GM08714 (cell line): ENCODE results near the gene PEX14.
"Not testable (repeated sequence)": the region's sequence is repeated elsewhere in the genome, so short reads cannot be mapped to it uniquely, and the experiment has no call there.

ENCODE experiments used
- H3K4me3 ChIP-seq: fragments of 200-500 bp; sonication (Bioruptor generic); 2 replicates; pipeline ENCODE4 v1.5.1; 2014; ENCODE audit warnings: mild to moderate bottlenecking, low read length, inconsistent platforms
- ZNF274 ChIP-seq: IDR thresholded peaks from 2 replicates; pipeline ENCODE4 v1.6.1; 2012; ENCODE audit warnings: mild to moderate bottlenecking, low read depth, low read length

Gene PEX14

GRCh38 chr1:10440794-10441193, 34.0 kb upstream of the PEX14 start:
- TF ChIP-seq ZNF274, result no peak
- H3K4me3 ChIP-seq, result no peak overlapping the region

- no peak overlapping the region for H3K4me3 ChIP-seq
- TF ChIP-seq ZNF274, result no peak
These were observed 30.5 kb upstream of the PEX14 start for GRCh38 chr1:10444248-10444647.

GRCh38 chr1:10444795-10445397, 29.9 kb upstream of the PEX14 start:
- no peak overlapping the region for H3K4me3 ChIP-seq
- no peak for TF ChIP-seq ZNF274

GRCh38 chr1:10446790-10447422, 27.8 kb upstream of the PEX14 start:
- no peak for TF ChIP-seq ZNF274
- H3K4me3 ChIP-seq, result no peak overlapping the region

GRCh38 chr1:10449751-10450150, 25.0 kb upstream of the PEX14 start, which contains the start of gene CORT:
CORT (plus strand) TSS chr1:10450031; CDS start chr1:10450224, 193 bp downstream.
- no peak for TF ChIP-seq ZNF274
- H3K4me3 ChIP-seq, result no peak within 1 kb of the TSS

GRCh38 chr1:10450156-10450814, 24.5 kb upstream of the PEX14 start:
- no peak overlapping the region for H3K4me3 ChIP-seq
- no peak for TF ChIP-seq ZNF274

- H3K4me3 ChIP-seq, result no peak overlapping the region
- TF ChIP-seq ZNF274, result no peak
These were observed 23.9 kb upstream of the PEX14 start for GRCh38 chr1:10450836-10451235.

GRCh38 chr1:10451287-10451686, 23.5 kb upstream of the PEX14 start:
- no peak overlapping the region for H3K4me3 ChIP-seq
- TF ChIP-seq ZNF274, result no peak

- no peak overlapping the region for H3K4me3 ChIP-seq
- no peak for TF ChIP-seq ZNF274
These were observed 18.7 kb upstream of the PEX14 start for GRCh38 chr1:10456048-10456447.

GRCh38 chr1:10456661-10457060, 18.1 kb upstream of the PEX14 start:
- H3K4me3 ChIP-seq, result no peak overlapping the region
- TF ChIP-seq ZNF274, result no peak

GRCh38 chr1:10457462-10457861, 17.3 kb upstream of the PEX14 start:
- not testable (repeated sequence) for H3K4me3 ChIP-seq

GRCh38 chr1:10457875-10458274, 16.9 kb upstream of the PEX14 start:
- H3K4me3 ChIP-seq, result no peak overlapping the region
- TF ChIP-seq ZNF274, result no peak

- no peak for TF ChIP-seq ZNF274
- H3K4me3 ChIP-seq, result no peak overlapping the region
These were observed 15.6 kb upstream of the PEX14 start for GRCh38 chr1:10459184-10459583.

- H3K4me3 ChIP-seq, result no peak overlapping the region
- TF ChIP-seq ZNF274, result no peak
These were observed 7.7 kb upstream of the PEX14 start for GRCh38 chr1:10467078-10467477.

- no peak for TF ChIP-seq ZNF274
- H3K4me3 ChIP-seq, result no peak overlapping the region
These were observed 4.7 kb upstream of the PEX14 start for GRCh38 chr1:10470043-10470442.
